IPS-18c (cell line): ENCODE results near the gene CYBA.
A peak's percentile ranks its signal among the peaks of the same experiment; 100 is the strongest.
"Not testable (repeated sequence)": the region's sequence is repeated elsewhere in the genome, so short reads cannot be mapped to it uniquely, and the experiment has no call there.

Experiments
- H3K4me3 ChIP-seq: 2 replicates; pipeline ENCODE4 v1.7.0; 2013; ENCODE audit warnings: low read depth, mild to moderate bottlenecking, low read length, moderate library complexity; ENCODE audit not compliant: insufficient read depth
- H3K9me3 ChIP-seq: one replicate; pipeline ENCODE4 v1.6.1; 2013; ENCODE audit warnings: mild to moderate bottlenecking, low read length, moderate library complexity; ENCODE audit not compliant: control insufficient read depth, insufficient read depth

Gene CYBA

GRCh38 chr16:88672776-88673175 lies 21.9 kb upstream of the CYBA start:
- Histone ChIP-seq H3K9me3 (no peaks in the 10 kb centered on the region), H3K4me3 (no peak overlapping the region)

- Histone ChIP-seq H3K9me3 (no peaks in the 10 kb centered on the region), H3K4me3 (no peak overlapping the region)
These were observed 21.0 kb upstream of the CYBA start for GRCh38 chr16:88671806-88672205.

GRCh38 chr16:88669980-88670379 lies 19.1 kb upstream of the CYBA start:
- Histone ChIP-seq H3K4me3 (no peak overlapping the region), H3K9me3 (no peaks in the 10 kb centered on the region)

GRCh38 chr16:88669493-88669892 lies 18.6 kb upstream of the CYBA start:
- not testable (repeated sequence) for H3K4me3 ChIP-seq, H3K9me3 ChIP-seq

GRCh38 chr16:88667461-88667860 lies 16.6 kb upstream of the CYBA start:
- H3K4me3 ChIP-seq = no peak overlapping the region
- no peaks in the 10 kb centered on the region for H3K9me3 ChIP-seq

- H3K9me3 ChIP-seq = no peaks in the 10 kb centered on the region
- H3K4me3 ChIP-seq = no peak overlapping the region
These were observed 14.7 kb upstream of the CYBA start for GRCh38 chr16:88665570-88665969.

GRCh38 chr16:88665148-88665547 lies 14.3 kb upstream of the CYBA start:
- no peak overlapping the region for H3K4me3 ChIP-seq
- H3K9me3 ChIP-seq = no peaks in the 10 kb centered on the region

- Histone ChIP-seq H3K9me3 (no peaks in the 10 kb centered on the region), H3K4me3 (peak within 1 kb of the TSS; percentile 99)
These were observed 12.2 kb upstream of the CYBA start, which contains the start of gene MVD for GRCh38 chr16:88662843-88663606. Gene MVD, minus strand, starts transcription at chr16:88663091. Its CDS starts 11 bp downstream, at chr16:88663080.

GRCh38 chr16:88662222-88662842 lies 11.5 kb upstream of the CYBA start:
- no peaks in the 10 kb centered on the region for H3K9me3 ChIP-seq
- H3K4me3 ChIP-seq = peak overlapping the region; percentile 99

GRCh38 chr16:88661468-88661867 lies 10.6 kb upstream of the CYBA start:
- no peaks in the 10 kb centered on the region for H3K9me3 ChIP-seq
- no peak overlapping the region for H3K4me3 ChIP-seq

- H3K4me3 ChIP-seq = no peak overlapping the region
- no peaks in the 10 kb centered on the region for H3K9me3 ChIP-seq
These were observed 8.3 kb upstream of the CYBA start for GRCh38 chr16:88659160-88659559.

- H3K9me3 ChIP-seq = no peaks in the 10 kb centered on the region
These were observed 7.9 kb upstream of the CYBA start for GRCh38 chr16:88658714-88659113.

GRCh38 chr16:88657371-88657770 lies 6.5 kb upstream of the CYBA start:
- no peak overlapping the region for H3K4me3 ChIP-seq
- H3K9me3 ChIP-seq = no peaks in the 10 kb centered on the region

More at GRCh38 chr16:88658714-88659113, 7.9 kb upstream of the CYBA start:
- H3K4me3 ChIP-seq = no peak overlapping the region

GRCh38 chr16:88656291-88656980 lies 5.6 kb upstream of the CYBA start:
- Histone ChIP-seq H3K9me3 (no peaks in the 10 kb centered on the region), H3K4me3 (no peak overlapping the region)

GRCh38 chr16:88655733-88656281 lies 5.0 kb upstream of the CYBA start:
- H3K9me3 ChIP-seq = no peaks in the 10 kb centered on the region
- H3K4me3 ChIP-seq = no peak overlapping the region

- Histone ChIP-seq H3K9me3 (no peaks in the 10 kb centered on the region), H3K4me3 (no peak overlapping the region)
These were observed 4.3 kb upstream of the CYBA start for GRCh38 chr16:88655053-88655732.

- Histone ChIP-seq H3K9me3 (no peaks in the 10 kb centered on the region), H3K4me3 (no peak overlapping the region)
These were observed 3.7 kb upstream of the CYBA start for GRCh38 chr16:88654363-88655052.
